GM12864 (cell line): ENCODE data around the gene PRKCZ.
A peak's percentile ranks its signal among the peaks of the same experiment; 100 is the strongest.

Experiments
- DNase-seq: peaks from one replicate; pipeline ENCODE4 v3.0.0-alpha.2; 2011; ENCODE audit warnings: low read depth
- H3K4me3 ChIP-seq: 2 replicates; pipeline ENCODE4 v1.5.1; 2011; ENCODE audit warnings: mild to moderate bottlenecking, low read depth, low read length, control low read depth
- CTCF ChIP-seq: IDR thresholded peaks from 2 replicates; pipeline ENCODE4 v1.5.1; 2011; ENCODE audit warnings: low read depth, mild to moderate bottlenecking, moderate library complexity, low read length, control low read depth, inconsistent platforms; ENCODE audit errors: missing control alignments

Gene PRKCZ

DNA sequence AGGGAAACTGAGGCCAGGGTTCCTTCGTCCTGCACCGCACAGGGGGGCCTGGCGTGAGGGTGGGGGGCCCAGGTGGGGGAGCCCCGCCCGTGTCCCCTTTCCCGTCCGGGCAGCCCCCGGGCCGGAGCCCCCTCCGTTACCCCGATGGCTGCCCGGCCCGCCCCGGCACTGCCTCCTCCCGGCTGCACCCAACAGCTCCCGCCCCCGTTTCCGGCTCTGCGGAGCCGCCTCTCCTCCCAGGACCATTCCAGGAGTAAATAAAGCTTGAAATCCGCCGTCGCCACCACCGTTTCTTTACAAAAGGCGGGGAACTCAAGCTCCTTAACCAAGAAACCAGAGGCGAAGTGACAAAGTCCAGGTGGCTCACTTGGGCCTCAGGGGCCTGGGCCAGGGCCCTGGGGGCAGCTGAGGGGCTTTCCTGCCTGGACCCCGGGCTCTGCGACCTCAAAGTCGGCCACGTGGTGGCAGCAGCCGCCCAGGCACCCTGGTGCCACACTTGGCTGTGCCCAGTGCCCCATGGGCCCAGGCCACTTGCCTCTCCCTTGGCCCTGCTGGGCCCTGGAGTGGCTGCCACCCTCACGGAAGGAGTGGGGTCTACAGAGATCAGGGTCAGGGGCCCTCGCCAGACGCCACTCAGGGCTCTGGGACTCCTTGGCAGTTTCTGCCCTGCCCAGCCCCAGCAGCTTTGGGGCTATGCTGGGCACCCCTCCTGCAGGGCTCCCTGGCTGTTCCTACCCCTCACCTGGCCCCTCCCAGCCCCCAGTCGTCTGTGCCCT lies 144.9 kb downstream of the PRKCZ start:
- DNase-seq: peak; percentile 42
- peak; percentile 91 for TF ChIP-seq CTCF
- H3K4me3 ChIP-seq: peak overlapping the region; percentile 65

DNA sequence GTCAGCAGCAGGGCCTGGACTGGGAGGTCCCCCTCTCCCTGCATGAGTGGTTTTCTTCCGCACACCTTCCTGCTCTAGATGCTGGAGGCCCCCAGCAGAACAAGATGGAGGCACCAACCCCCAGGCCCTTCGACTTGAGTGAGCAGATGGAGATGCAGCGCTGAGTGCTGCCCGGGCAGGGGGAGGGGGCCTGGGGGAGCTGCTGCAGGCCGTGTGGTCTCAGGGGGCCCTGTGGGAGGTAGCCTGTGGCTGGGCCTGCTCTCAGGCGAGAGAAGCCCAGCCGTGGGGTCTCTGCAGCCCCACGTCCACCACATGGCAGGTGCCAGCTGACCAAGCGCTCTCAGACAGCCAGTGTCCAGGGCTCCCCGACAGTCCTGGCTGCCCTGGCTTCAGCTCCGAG lies 145.6 kb downstream of the PRKCZ start:
- no peak for DNase-seq
- H3K4me3 ChIP-seq: no peak overlapping the region
- no peak for TF ChIP-seq CTCF

DNA sequence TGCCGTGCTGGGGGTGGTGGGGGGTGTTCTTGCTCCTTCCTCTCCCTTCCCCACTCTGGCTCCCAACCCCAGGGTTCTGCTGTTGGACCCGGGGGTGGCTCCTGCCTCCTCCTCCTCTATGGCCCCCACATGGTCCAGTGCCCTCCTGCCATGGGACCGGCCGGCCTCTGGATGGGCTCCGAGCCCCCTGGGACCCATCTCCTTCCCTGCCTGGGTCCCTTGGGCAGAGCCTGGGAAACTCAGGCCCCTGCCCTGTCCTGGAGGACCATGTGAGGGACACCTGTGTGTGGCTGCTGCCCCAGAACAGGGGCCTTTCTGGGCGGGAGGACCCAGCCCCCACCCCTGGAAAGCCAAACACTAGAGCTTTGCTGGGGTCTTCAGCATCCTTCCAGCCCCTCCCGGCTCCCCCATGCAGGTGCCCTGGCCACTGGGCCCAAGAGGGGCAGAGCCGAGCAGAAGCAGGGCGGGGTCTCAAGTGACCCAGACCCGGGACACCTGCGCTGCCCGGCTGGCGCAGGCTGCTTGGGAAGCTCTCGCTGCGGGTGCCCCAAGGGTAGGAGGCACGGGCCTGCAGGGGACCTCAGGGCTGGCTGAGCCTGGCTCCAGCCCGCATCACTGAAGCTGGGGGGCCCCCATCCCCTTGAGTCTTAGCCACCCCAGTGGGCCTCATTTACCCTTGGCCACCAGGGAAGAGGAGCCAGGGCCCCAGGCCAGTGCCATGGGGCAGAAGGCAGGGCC lies 146.9 kb downstream of the PRKCZ start:
- no peak overlapping the region for H3K4me3 ChIP-seq

DNA sequence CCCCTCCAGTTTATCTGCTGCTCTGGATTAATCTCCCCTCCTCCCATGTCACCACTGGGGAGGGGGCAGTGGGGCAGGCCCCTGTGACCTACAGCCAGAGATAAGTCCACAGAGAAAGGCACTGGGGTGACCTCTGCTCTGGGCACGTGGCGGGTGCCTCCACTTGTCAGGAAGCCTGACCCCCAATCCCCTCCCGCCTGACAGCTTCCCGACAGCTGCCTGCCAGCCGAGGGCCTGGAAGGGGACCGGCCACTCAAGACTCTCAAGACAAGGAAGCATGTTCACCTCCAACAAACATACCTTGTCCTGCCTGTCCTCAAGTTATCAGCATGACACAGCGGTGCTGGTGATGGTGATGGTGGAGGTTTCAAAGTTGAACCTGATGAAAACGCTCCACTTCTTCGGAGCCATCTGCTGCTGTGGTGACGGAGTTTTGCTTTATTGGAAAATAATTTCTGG lies 147.5 kb downstream of the PRKCZ start:
- DNase-seq: no peak
- TF ChIP-seq CTCF: no peak
- H3K4me3 ChIP-seq: no peak overlapping the region

More for the DNA sequence above, 146.9 kb downstream of the PRKCZ start:
- TF ChIP-seq CTCF: no peak
- no peak for DNase-seq

DNA sequence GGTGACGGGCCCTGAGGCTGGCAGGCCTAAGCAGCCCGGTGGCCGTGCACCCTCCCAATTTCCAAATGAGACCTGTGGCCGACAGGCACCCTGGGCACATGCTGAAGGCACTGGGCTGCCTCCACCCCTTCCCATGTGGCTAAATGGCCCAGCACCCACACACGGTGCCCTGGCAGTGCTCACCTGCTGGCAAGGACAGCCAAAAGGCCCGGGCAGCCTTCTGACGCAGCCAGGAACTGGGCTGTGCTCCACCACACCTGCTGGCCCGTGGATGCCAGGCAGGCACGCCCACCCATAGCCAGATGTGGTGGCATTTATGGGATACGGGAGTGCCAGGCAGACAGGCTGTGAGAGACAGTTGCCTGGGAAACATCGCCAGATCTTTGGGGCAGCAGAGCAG lies 148.4 kb downstream of the PRKCZ start:
- no peak for TF ChIP-seq CTCF
- no peak overlapping the region for H3K4me3 ChIP-seq
- no peak for DNase-seq

DNA sequence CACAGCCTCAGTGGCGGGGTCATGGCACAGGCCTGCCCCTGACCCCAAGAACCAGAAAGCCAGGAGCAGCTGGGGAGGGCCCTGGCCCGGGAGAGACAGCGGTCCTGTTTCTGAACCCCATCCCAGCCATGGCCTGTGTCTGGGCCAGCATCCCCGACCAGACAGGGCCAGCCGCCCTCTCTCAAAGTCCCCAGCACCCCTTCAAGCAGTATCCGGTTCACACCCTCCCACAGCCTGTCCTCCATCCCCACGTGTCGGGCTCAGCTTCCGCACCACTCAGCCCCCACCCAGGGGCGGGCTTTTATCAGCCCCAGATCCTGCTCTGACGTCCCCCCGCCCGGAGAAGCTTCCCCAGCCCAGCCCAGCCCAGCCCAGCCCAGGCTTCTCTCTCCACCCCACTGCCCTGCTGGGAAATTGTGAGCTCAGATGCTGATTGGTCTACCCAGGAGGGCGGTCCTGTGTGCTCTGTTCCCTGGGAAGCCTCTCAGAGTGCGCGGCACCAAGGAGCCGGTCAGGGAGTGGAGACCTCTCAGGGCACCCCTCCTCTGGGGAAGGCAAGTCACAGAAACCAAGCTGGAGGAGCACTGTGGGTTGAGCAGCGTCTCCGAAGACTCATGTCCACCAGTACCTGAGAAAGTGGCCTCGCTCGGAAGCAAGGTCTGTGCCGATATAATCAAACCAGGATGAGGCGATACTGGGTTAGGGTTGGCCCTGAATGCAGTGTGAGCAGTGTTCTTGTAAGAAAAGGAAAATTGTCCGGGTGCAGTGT lies 149.0 kb downstream of the PRKCZ start:
- H3K4me3 ChIP-seq: peak overlapping the region; percentile 43
- no peak for TF ChIP-seq CTCF
- peak; percentile 34 for DNase-seq
